PC-9 (cell line): Measurements from ENCODE around the gene MLF2. TPM values are rescaled to one million over a fixed set of nuclear protein-coding genes. Genes with fewer than 3 reads are reported as not detected.

Experiments used
- BruUV-seq: library from RNA; stranded (reverse); fragments of 400-500 nt; replicated peaks from 2 replicates; lab custom pipeline; 2021; lab: Mats Ljungman, UMichigan
- CTCF ChIA-PET: fragments of 300-600 bp; sonication (Branson Sonifier 250); formaldehyde crosslinking; loops from one replicate; lab custom pipeline; 2022; ENCODE audit warnings: antibody characterized with exemption; lab: Charles Lee
- POLR2A ChIA-PET: fragments of 300-600 bp; sonication (Branson Sonifier 250); formaldehyde crosslinking; loops from one replicate; lab custom pipeline; 2022; ENCODE audit warnings: antibody characterized with exemption; ENCODE audit not compliant: unreplicated experiment; lab: Charles Lee
- DNase-seq, 2 experiments: peaks; one replicate each; pipeline versions ENCODE4 v3.0.0 to v3.0.0-alpha.2; 2015 to 2022; ENCODE audit warnings: mixed read lengths in 1 of 2
- H2AFZ ChIP-seq: fragments of 200-600 bp; sonication (generic); 2 replicates; pipeline ENCODE4 v1.8.1; 2017; ENCODE audit warnings: antibody characterized with exemption
- H3F3A ChIP-seq: fragments of 200-600 bp; sonication (generic); 2 replicates; pipeline ENCODE4 v1.8.1; 2017; ENCODE audit warnings: antibody characterized with exemption, mild to moderate bottlenecking, low read depth; ENCODE audit not compliant: insufficient read depth
- H3K27ac ChIP-seq: fragments of 200-600 bp; sonication (generic); 2 replicates; pipeline ENCODE4 v1.6.1; 2016; ENCODE audit warnings: mixed run types
- H3K27me3 ChIP-seq: fragments of 200-600 bp; sonication (generic); 2 replicates; pipeline ENCODE4 v1.6.1; 2016; ENCODE audit warnings: low read depth, mixed run types; ENCODE audit not compliant: insufficient read depth
- H3K36me3 ChIP-seq: fragments of 200-600 bp; sonication (generic); 2 replicates; pipeline ENCODE4 v1.6.1; 2016; ENCODE audit warnings: low read depth, mixed run types
- H3K4me1 ChIP-seq: fragments of 200-600 bp; sonication (generic); replicated peaks from 2 replicates; pipeline ENCODE4 v1.6.1; 2016; ENCODE audit warnings: mixed run types; ENCODE audit not compliant: insufficient read depth
- H3K4me2 ChIP-seq: fragments of 200-600 bp; sonication (generic); 2 replicates; pipeline ENCODE4 v1.6.1; 2017; ENCODE audit warnings: mixed run types
- H3K4me3 ChIP-seq: fragments of 200-600 bp; sonication (generic); 2 replicates; pipeline ENCODE4 v1.6.1; 2016; ENCODE audit warnings: mixed run types
- H3K79me2 ChIP-seq: fragments of 200-600 bp; sonication (generic); 2 replicates; pipeline ENCODE4 v1.6.1; 2017; ENCODE audit warnings: low read depth, mixed run types
- H3K9me2 ChIP-seq: fragments of 200-600 bp; sonication (generic); 2 replicates; pipeline ENCODE4 v1.8.1; 2017; ENCODE audit warnings: mild to moderate bottlenecking; ENCODE audit not compliant: insufficient read depth
- H3K9me3 ChIP-seq: fragments of 200-600 bp; sonication (generic); 2 replicates; pipeline ENCODE4 v1.8.1; 2016; ENCODE audit warnings: low read depth; ENCODE audit not compliant: insufficient read depth
- H4K20me1 ChIP-seq: fragments of 200-600 bp; sonication (generic); 2 replicates; pipeline ENCODE4 v1.8.1; 2017; ENCODE audit not compliant: insufficient read depth
- EZH2 ChIP-seq: fragments of 200-600 bp; sonication (generic); IDR thresholded peaks from 2 replicates; pipeline ENCODE4 v1.8.0; 2017; ENCODE audit warnings: antibody characterized with exemption, low read depth
- intact Hi-C: fragments of 100-400 bp; cut with micrococcal nuclease; formaldehyde crosslinking; loops from one replicate; pipeline ENCODE4 v1.10.0; 2022; ENCODE audit not compliant: unreplicated experiment
- total RNA-seq: library from RNA; stranded (reverse); gene quantifications from 2 replicates; pipeline ENCODE4 v1.2.3, GENCODE V29; 2021
- TF ChIP-seq, protein P1 (sequence below): fragments of 200-600 bp; sonication (generic); conservative IDR thresholded peaks from 2 replicates; pipeline ENCODE4 v1.6.1; 2017; ENCODE audit warnings: mixed run types, antibody characterized with exemption, mild to moderate bottlenecking, moderate library complexity

The MLF2 gene
- total RNA-seq, 1 experiment from 2014 or later: 379 TPM

DNA sequence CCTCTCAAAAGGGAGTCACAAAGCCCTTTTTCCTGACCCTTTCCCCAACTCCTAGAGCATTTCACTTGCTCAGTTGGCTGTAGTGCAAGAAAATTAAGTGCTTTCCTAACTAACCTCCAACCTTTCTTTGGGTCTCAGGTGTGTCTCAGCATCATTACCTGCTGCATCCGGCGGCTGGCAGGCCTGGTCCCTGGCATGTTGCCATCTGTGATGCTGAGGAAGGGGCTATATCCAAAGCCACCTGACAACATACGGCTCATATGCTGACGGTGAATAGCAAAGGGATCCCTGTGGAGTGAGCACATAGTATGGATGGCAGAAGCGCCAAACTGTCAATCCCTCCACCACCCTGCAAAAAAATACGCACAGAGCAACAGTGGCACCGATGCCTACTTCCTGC lies 1.2 kb downstream of the MLF2 start:
- TF ChIP-seq, protein P1, sequence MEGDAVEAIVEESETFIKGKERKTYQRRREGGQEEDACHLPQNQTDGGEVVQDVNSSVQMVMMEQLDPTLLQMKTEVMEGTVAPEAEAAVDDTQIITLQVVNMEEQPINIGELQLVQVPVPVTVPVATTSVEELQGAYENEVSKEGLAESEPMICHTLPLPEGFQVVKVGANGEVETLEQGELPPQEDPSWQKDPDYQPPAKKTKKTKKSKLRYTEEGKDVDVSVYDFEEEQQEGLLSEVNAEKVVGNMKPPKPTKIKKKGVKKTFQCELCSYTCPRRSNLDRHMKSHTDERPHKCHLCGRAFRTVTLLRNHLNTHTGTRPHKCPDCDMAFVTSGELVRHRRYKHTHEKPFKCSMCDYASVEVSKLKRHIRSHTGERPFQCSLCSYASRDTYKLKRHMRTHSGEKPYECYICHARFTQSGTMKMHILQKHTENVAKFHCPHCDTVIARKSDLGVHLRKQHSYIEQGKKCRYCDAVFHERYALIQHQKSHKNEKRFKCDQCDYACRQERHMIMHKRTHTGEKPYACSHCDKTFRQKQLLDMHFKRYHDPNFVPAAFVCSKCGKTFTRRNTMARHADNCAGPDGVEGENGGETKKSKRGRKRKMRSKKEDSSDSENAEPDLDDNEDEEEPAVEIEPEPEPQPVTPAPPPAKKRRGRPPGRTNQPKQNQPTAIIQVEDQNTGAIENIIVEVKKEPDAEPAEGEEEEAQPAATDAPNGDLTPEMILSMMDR: no peak
- no peak for TF ChIP-seq EZH2
- CTCF ChIA-PET: interaction anchor here (0.6 to 3.6 kb wide), 6 partner anchors 15 to 237 kb away, joined by 3 to 83 read pairs (median 10); partner anchors contain the start of genes COPS7A, LAG3 and PTMS
- Histone ChIP-seq H3K27me3 (no peaks in the 10 kb centered on the region), H3K9me2 (no peaks in the 10 kb centered on the region), H3K27ac (no peak overlapping the region), H3K4me2 (peak overlapping the region; percentile 80), H3K4me1 (peaks cover 16% of the 10 kb centered on the region), H3K4me3 (peak overlapping the region; percentile 77), H3K79me2 (peaks cover 26% of the 10 kb centered on the region), H2AFZ (no peak overlapping the region), H3K9me3 (no peaks in the 10 kb centered on the region), H4K20me1 (no peaks in the 10 kb centered on the region; the same call in 1 of the 2 replicates), H3K36me3 (peaks cover 17% of the 10 kb centered on the region), H3F3A (peaks cover 15% of the 10 kb centered on the region; the same call in 1 of the 2 replicates)
- DNase-seq: no peak
- intact Hi-C loops: loop anchor here (2.0 to 5.0 kb wide), 2 partner anchors 63 to 191 kb away; partner anchors contain the start of genes C12orf57, RNU7-1 and ZNF384
- POLR2A ChIA-PET: interaction anchor here (0.6 to 2.8 kb wide), 4 partner anchors 14 to 642 kb away, joined by 3 to 63 read pairs (median 32); partner anchors contain the start of genes COPS7A, PTMS and ZNF384
- BruUV-seq: no TSS peak

- Histone ChIP-seq H2AFZ (no peak overlapping the region), H3F3A (peaks cover 27% of the 10 kb centered on the region; the same call in 1 of the 2 replicates), H3K4me3 (no peak overlapping the region), H3K9me2 (no peaks in the 10 kb centered on the region), H3K36me3 (peaks cover 17% of the 10 kb centered on the region), H4K20me1 (no peaks in the 10 kb centered on the region; the same call in 1 of the 2 replicates), H3K27ac (no peak overlapping the region), H3K79me2 (peaks cover 26% of the 10 kb centered on the region), H3K4me1 (peaks cover 16% of the 10 kb centered on the region), H3K9me3 (no peaks in the 10 kb centered on the region), H3K27me3 (no peaks in the 10 kb centered on the region), H3K4me2 (no peak overlapping the region)
- CTCF ChIA-PET: no interaction called here
- no TSS peak for BruUV-seq
- TF ChIP-seq, protein P1: no peak
- TF ChIP-seq EZH2: no peak
- DNase-seq: peak in 1 of 2 experiments; percentile 3
- POLR2A ChIA-PET: no interaction called here
- intact Hi-C loops: loop anchor here (5.0 kb wide), 1 partner anchor 192 kb away; the partner anchor contains the start of genes C12orf57 and RNU7-1
These were observed 2.4 kb downstream of the MLF2 start for GRCh38 chr12:6750506-6750905.

DNA sequence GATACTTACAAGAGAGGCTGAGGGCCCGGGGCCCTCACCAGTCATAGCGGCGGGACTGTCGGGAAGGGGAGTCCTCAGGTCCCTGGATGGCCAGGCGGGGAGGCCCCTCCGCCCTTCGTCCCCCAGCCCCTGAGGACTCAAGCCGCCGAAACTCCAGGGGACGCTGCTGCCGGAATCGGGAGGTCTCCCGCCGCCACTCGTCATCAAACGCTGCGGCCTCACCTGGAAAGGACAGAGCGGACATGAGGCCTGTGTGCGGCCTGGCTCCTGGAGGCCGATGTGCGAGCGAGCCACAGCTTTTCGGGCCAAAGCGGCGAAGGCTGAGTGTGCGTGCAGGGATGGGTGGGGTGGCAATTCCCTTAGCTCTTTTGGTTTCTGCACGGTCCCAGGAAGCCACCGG lies 4.2 kb downstream of the MLF2 start:
- peaks cover 26% of the 10 kb centered on the region for H3K79me2 ChIP-seq
- no peak for DNase-seq
- BruUV-seq: no TSS peak
- CTCF ChIA-PET: no interaction called here
- H3F3A ChIP-seq: peaks cover 21% of the 10 kb centered on the region; the same call in 1 of the 2 replicates
- peaks cover 17% of the 10 kb centered on the region for H3K36me3 ChIP-seq
- H3K4me1 ChIP-seq: peaks cover 8% of the 10 kb centered on the region
- no peak overlapping the region for H3K27ac ChIP-seq
- no peaks in the 10 kb centered on the region for H3K9me2 ChIP-seq
- no peak overlapping the region for H2AFZ ChIP-seq
- intact Hi-C loops: no loop called here
- no peaks in the 10 kb centered on the region for H3K9me3 ChIP-seq
- H4K20me1 ChIP-seq: no peaks in the 10 kb centered on the region; the same call in 1 of the 2 replicates
- H3K27me3 ChIP-seq: no peaks in the 10 kb centered on the region
- TF ChIP-seq, protein P1: no peak
- no peak for TF ChIP-seq EZH2
- H3K4me2 ChIP-seq: no peak overlapping the region
- POLR2A ChIA-PET: no interaction called here
- H3K4me3 ChIP-seq: no peak overlapping the region
